SK-N-SH treated with all-trans-retinoic acid at 6 μM for 48 hours (cell line): Measurements from ENCODE around the gene HLA-DMA.

Source experiments
- ATAC-seq: fragments of 200-7000 bp; cut with Tn5 transposase; 3 replicates; pipeline ENCODE4 v1.9.1; 2020; ENCODE audit warnings: mild to moderate bottlenecking, moderate library complexity
- ARNTL ChIP-seq: fragments of 450-650 bp; formaldehyde crosslinking; IDR thresholded peaks from 2 replicates; pipeline ENCODE4 v1.5.0; 2020; ENCODE audit warnings: low read depth, mild to moderate bottlenecking, moderate library complexity, borderline replicate concordance
- CSDC2 ChIP-seq: fragments of 250-450 bp; sonication (Bioruptor Pico); IDR thresholded peaks from 2 replicates; pipeline ENCODE4 v1.5.0; 2020; ENCODE audit warnings: mild to moderate bottlenecking, moderate library complexity
- ESRRG ChIP-seq: fragments of 250-450 bp; sonication (Bioruptor Pico); IDR thresholded peaks from 2 replicates; pipeline ENCODE4 v1.6.1; 2021; ENCODE audit warnings: mild to moderate bottlenecking
- GLIS3 ChIP-seq: fragments of 250-450 bp; sonication (Bioruptor Pico); IDR thresholded peaks from 2 replicates; pipeline ENCODE4 v1.5.0; 2020; ENCODE audit warnings: mild to moderate bottlenecking, moderate library complexity
- ISL1 ChIP-seq: fragments of 250-450 bp; sonication (Bioruptor Pico); IDR thresholded peaks from 2 replicates; pipeline ENCODE4 v2.1.2; 2022; ENCODE audit warnings: mild to moderate bottlenecking, moderate library complexity
- OSR1 ChIP-seq: fragments of 250-450 bp; sonication (Bioruptor Pico); IDR thresholded peaks from 2 replicates; pipeline ENCODE4 v1.8.0; 2022; ENCODE audit warnings: moderate library complexity, mild to moderate bottlenecking, inconsistent platforms
- RARB ChIP-seq: fragments of 250-450 bp; sonication (Bioruptor Pico); IDR thresholded peaks from 2 replicates; pipeline ENCODE4 v1.8.0; 2021; ENCODE audit warnings: mild to moderate bottlenecking, moderate library complexity
- SNAI2 ChIP-seq: fragments of 250-450 bp; sonication (Bioruptor Pico); IDR thresholded peaks from 2 replicates; pipeline ENCODE4 v1.5.0; 2020; ENCODE audit warnings: mild to moderate bottlenecking, moderate library complexity
- TCF4 ChIP-seq: fragments of 250-450 bp; sonication (Bioruptor Pico); IDR thresholded peaks from 2 replicates; pipeline ENCODE4 v1.8.0; 2021; ENCODE audit warnings: mild to moderate bottlenecking, moderate library complexity, borderline replicate concordance
- TOX ChIP-seq: fragments of 250-450 bp; sonication (Bioruptor Pico); IDR thresholded peaks from 2 replicates; pipeline ENCODE4 v1.8.0; 2021; ENCODE audit warnings: mild to moderate bottlenecking, moderate library complexity, borderline replicate concordance
- ZC3H10 ChIP-seq: fragments of 250-450 bp; sonication (Bioruptor Pico); IDR thresholded peaks from 2 replicates; pipeline ENCODE4 v1.5.1; 2021; ENCODE audit warnings: mild to moderate bottlenecking, moderate library complexity
- ZFP3 ChIP-seq: fragments of 250-450 bp; sonication (Bioruptor Pico); IDR thresholded peaks from 2 replicates; pipeline ENCODE4 v1.5.0; 2020; ENCODE audit warnings: mild to moderate bottlenecking, moderate library complexity
- ZNF565 ChIP-seq: fragments of 450-650 bp; formaldehyde crosslinking; conservative IDR thresholded peaks from 2 replicates; pipeline ENCODE4 v1.5.0; 2020; ENCODE audit warnings: low read depth, mild to moderate bottlenecking, moderate library complexity
- ZNF70 ChIP-seq: fragments of 450-650 bp; formaldehyde crosslinking; IDR thresholded peaks from 2 replicates; pipeline ENCODE4 v1.5.0; 2020; ENCODE audit warnings: mild to moderate bottlenecking, moderate library complexity
- ZNF8 ChIP-seq: fragments of 450-650 bp; formaldehyde crosslinking; IDR thresholded peaks from 2 replicates; pipeline ENCODE4 v1.5.0; 2020; ENCODE audit warnings: mild to moderate bottlenecking, moderate library complexity
- TF ChIP-seq, protein P1 (sequence below): fragments of 250-450 bp; sonication (Bioruptor Pico); IDR thresholded peaks from 2 replicates; pipeline ENCODE4 v1.8.0; 2021; ENCODE audit warnings: low read depth, mild to moderate bottlenecking, moderate library complexity, borderline replicate concordance
- TF ChIP-seq, protein P2 (sequence below): fragments of 250-450 bp; sonication (Bioruptor Pico); IDR thresholded peaks from 2 replicates; pipeline ENCODE4 v1.5.1; 2020; ENCODE audit warnings: low read depth, mild to moderate bottlenecking, moderate library complexity
- TF ChIP-seq, protein P3 (sequence below): fragments of 250-450 bp; sonication (Bioruptor Pico); IDR thresholded peaks from 2 replicates; pipeline ENCODE4 v1.5.1; 2021; ENCODE audit warnings: mild to moderate bottlenecking, moderate library complexity

Gene HLA-DMA

DNA sequence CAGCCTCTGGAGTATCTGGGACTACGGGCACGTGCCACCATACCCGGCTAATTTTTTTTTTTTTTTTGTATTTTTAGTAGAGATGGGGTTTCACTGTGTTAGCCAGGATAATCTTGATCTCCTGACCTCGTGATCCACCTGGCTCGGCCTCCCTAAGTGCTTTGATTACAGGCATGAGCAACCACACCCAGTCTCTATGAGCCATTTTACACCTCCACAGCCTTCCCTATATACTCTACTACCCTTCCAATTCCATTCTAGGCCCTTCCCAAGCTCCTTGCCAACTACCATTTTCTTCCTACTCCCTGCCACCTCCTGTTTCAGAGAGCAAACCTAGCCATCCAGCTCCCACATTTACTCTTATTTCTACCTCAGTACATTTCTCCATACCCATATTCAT, 7.7 kb upstream of the HLA-DMA start:
- ATAC-seq: no peak
- no peak for TF ChIP-seq ZNF70 (CRISPR knock-in tag)
- no peak for TF ChIP-seq CSDC2 (CRISPR knock-in tag)
- TF ChIP-seq ZNF565 (CRISPR knock-in tag): no peak
- TF ChIP-seq ARNTL (CRISPR knock-in tag): no peak
- TF ChIP-seq GLIS3 (CRISPR knock-in tag): no peak
- no peak for TF ChIP-seq ESRRG (CRISPR knock-in tag)
- TF ChIP-seq ISL1 (CRISPR knock-in tag): no peak
- TF ChIP-seq, protein P1, sequence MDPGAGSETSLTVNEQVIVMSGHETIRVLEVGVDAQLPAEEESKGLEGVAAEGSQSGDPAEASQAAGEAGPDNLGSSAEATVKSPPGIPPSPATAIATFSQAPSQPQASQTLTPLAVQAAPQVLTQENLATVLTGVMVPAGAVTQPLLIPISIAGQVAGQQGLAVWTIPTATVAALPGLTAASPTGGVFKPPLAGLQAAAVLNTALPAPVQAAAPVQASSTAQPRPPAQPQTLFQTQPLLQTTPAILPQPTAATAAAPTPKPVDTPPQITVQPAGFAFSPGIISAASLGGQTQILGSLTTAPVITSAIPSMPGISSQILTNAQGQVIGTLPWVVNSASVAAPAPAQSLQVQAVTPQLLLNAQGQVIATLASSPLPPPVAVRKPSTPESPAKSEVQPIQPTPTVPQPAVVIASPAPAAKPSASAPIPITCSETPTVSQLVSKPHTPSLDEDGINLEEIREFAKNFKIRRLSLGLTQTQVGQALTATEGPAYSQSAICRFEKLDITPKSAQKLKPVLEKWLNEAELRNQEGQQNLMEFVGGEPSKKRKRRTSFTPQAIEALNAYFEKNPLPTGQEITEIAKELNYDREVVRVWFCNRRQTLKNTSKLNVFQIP (CRISPR knock-in tag): no peak
- TF ChIP-seq RARB (CRISPR knock-in tag): no peak
- TF ChIP-seq SNAI2: no peak
- TF ChIP-seq ZC3H10: no peak
- TF ChIP-seq ZFP3 (CRISPR knock-in tag): no peak

DNA sequence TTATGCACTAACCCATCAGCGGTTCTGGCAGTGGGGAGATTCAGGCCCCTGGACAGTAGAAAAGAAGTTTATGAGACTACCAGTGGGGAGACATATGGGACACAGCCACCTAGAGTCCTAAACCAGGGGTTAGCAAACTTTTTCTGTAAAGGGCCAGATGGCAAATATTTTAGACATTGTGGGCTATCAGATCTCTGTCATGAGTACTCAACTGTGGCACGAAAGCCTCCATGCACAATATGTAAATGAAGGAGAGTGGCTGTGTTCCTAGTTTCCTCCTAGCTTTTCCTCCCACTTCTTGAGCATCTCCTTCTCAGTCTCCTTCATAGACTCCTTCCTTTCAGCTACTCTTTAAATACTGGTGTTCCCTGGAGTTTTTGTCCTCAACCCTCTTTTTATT, 3.3 kb upstream of the HLA-DMA start:
- ATAC-seq: no peak
- TF ChIP-seq ZNF70 (CRISPR knock-in tag) (no peak), ARNTL (CRISPR knock-in tag) (no peak), SNAI2 (no peak), ZNF8 (CRISPR knock-in tag) (no peak), TOX (CRISPR knock-in tag) (no peak), ESRRG (CRISPR knock-in tag) (no peak), ZNF565 (CRISPR knock-in tag) (no peak), ZC3H10 (no peak), ZFP3 (CRISPR knock-in tag) (no peak)
- TF ChIP-seq, protein P1 (CRISPR knock-in tag): no peak

DNA sequence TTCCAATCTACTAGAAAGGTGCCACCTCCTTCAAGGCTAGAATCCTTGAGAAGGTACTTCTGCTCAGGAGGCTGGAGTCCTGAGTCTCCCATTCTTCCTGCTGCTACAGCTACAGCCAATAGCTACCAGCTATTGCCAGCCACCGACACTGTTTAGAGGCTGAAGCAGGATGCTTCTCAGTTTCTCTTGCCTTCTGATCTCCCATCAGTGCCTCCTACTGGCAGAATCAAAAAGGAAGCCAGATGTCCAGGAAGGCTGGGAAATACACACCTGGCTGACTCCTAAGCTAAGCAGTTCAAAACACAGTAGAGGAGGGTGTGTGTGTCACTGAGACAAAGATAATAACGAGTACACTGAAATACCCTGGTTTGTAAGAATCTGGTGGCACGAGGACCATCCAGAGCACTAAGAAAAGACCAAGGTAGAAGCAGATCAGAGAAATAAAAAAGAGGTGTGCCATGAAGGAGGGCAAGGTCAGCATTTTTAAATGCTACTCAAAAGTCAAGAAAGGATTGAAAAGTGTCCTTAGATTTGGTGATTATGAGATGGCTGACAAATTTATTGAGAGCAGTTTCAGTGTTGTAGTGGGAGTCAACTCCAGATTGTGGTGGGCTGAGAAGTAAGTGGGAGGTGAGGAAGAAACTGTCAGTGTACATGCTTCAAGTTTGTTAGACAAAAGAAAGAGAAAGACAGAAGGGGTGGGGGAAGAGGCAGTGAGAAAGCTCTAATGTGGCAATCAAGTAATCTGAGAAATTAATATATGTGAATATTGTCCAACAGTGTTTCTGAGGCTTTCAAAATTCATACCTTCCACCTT, 2.3 kb upstream of the HLA-DMA start:
- TF ChIP-seq, protein P2, sequence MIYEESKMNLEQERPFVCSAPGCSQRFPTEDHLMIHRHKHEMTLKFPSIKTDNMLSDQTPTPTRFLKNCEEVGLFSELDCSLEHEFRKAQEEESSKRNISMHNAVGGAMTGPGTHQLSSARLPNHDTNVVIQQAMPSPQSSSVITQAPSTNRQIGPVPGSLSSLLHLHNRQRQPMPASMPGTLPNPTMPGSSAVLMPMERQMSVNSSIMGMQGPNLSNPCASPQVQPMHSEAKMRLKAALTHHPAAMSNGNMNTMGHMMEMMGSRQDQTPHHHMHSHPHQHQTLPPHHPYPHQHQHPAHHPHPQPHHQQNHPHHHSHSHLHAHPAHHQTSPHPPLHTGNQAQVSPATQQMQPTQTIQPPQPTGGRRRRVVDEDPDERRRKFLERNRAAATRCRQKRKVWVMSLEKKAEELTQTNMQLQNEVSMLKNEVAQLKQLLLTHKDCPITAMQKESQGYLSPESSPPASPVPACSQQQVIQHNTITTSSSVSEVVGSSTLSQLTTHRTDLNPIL (CRISPR knock-in tag): no peak
- no peak for TF ChIP-seq ZNF8 (CRISPR knock-in tag)
- ATAC-seq: peak; percentile 16; the same call in 2 of the 3 replicates

DNA sequence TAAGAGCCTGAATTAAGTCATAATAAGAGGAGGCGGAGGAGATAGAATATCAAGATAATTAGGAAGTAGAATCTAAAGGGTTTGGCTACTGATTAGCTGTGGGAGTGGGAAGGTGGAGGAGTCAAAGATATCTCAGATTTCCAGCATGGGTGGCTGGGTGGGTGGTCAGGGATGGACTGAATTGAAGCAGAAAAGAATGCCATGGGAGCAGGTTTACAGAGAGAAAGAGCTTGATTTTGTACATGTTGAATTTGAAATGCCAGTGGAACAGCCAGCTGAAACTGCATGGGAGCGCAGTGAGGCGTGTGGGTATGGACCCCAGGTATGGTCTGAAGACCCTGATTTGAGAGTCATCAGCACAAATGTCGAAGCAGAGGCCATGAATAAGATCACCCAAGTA, 1.4 kb upstream of the HLA-DMA start:
- TF ChIP-seq ZFP3 (CRISPR knock-in tag) (no peak), TCF4 (CRISPR knock-in tag) (no peak), CSDC2 (CRISPR knock-in tag) (no peak), ESRRG (CRISPR knock-in tag) (no peak), ISL1 (CRISPR knock-in tag) (no peak), ZNF565 (CRISPR knock-in tag) (no peak), OSR1 (CRISPR knock-in tag) (no peak)
- TF ChIP-seq, protein P1 (CRISPR knock-in tag): no peak
- TF ChIP-seq, protein P3, sequence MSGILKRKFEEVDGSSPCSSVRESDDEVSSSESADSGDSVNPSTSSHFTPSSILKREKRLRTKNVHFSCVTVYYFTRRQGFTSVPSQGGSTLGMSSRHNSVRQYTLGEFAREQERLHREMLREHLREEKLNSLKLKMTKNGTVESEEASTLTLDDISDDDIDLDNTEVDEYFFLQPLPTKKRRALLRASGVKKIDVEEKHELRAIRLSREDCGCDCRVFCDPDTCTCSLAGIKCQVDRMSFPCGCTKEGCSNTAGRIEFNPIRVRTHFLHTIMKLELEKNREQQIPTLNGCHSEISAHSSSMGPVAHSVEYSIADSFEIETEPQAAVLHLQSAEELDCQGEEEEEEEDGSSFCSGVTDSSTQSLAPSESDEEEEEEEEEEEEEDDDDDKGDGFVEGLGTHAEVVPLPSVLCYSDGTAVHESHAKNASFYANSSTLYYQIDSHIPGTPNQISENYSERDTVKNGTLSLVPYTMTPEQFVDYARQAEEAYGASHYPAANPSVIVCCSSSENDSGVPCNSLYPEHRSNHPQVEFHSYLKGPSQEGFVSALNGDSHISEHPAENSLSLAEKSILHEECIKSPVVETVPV (CRISPR knock-in tag): no peak
- TF ChIP-seq, protein P2 (CRISPR knock-in tag): no peak
- ATAC-seq: no peak
